GM20000 (cell line): ENCODE results near the gene MAPK11.

Source experiments
- DNase-seq: peaks from one replicate; pipeline ENCODE4 v3.0.0; 2012; ENCODE audit warnings: low spot score
- CTCF ChIP-seq: IDR thresholded peaks from 2 replicates; pipeline ENCODE4 v1.5.1; 2012; ENCODE audit warnings: mild to moderate bottlenecking, control low read depth; ENCODE audit errors: extremely low read depth, missing control alignments

The MAPK11 gene

GRCh38 chr22:50272044-50272802 is 2.0 kb upstream of the MAPK11 start:
- no peak for DNase-seq
- TF ChIP-seq CTCF = no peak

- TF ChIP-seq CTCF = no peak
- peak; percentile 92 for DNase-seq
These were observed 1.4 kb upstream of the MAPK11 start for GRCh38 chr22:50271519-50271970.

GRCh38 chr22:50270666-50271394 is 650 bp upstream of the MAPK11 start:
- TF ChIP-seq CTCF = no peak
- DNase-seq = peak; percentile 87

GRCh38 chr22:50269573-50269969 is 609 bp downstream of the MAPK11 start:
- no peak for TF ChIP-seq CTCF

GRCh38 chr22:50268655-50269113 is 1.5 kb downstream of the MAPK11 start:
- DNase-seq = no peak
- TF ChIP-seq CTCF = no peak

More at GRCh38 chr22:50269573-50269969, 609 bp downstream of the MAPK11 start:
- no peak for DNase-seq

- DNase-seq = peak; percentile 91
- TF ChIP-seq CTCF = peak; percentile 28
These were observed 2.4 kb downstream of the MAPK11 start for GRCh38 chr22:50267591-50268390.
